ENCODE results near the gene FOXS1. TPM values are rescaled to one million over a fixed set of nuclear protein-coding genes. Genes with fewer than 3 reads are reported as not detected.
"Not testable (repeated sequence)": the region's sequence is repeated elsewhere in the genome, so short reads cannot be mapped to it uniquely, and the experiment has no call there.

Gene FOXS1
- total RNA-seq, 1 donor from 2014 or later: not detected

GRCh38 chr20:31840906-31841816 lies 4.2 kb downstream of the FOXS1 start:
- no peak for DNase-seq (ENCODE audit: low spot score)

- no peak for DNase-seq (ENCODE audit: low spot score)
Observed at GRCh38 chr20:31839782-31840487, 5.5 kb downstream of the FOXS1 start.

GRCh38 chr20:31838646-31839292 lies 6.6 kb downstream of the FOXS1 start:
- DNase-seq (ENCODE audit: low spot score): no peak

GRCh38 chr20:31837896-31838397 lies 7.5 kb downstream of the FOXS1 start:
- no peak for DNase-seq (ENCODE audit: low spot score)

GRCh38 chr20:31836853-31837608 lies 8.4 kb downstream of the FOXS1 start:
- DNase-seq (ENCODE audit: low spot score): no peak

- DNase-seq (ENCODE audit: low spot score): no peak
Observed at GRCh38 chr20:31835977-31836852, 9.2 kb downstream of the FOXS1 start.

- DNase-seq (ENCODE audit: low spot score): no peak
Observed at GRCh38 chr20:31835554-31835953, 9.8 kb downstream of the FOXS1 start.

- no peak for DNase-seq (ENCODE audit: low spot score)
Observed at GRCh38 chr20:31833931-31834521, 11.4 kb downstream of the FOXS1 start.

- DNase-seq (ENCODE audit: low spot score): no peak
Observed at GRCh38 chr20:31833130-31833930, 12.1 kb downstream of the FOXS1 start.

- no peak for DNase-seq (ENCODE audit: low spot score)
Observed at GRCh38 chr20:31831771-31832306, 13.6 kb downstream of the FOXS1 start.

- DNase-seq (ENCODE audit: low spot score): no peak
Observed at GRCh38 chr20:31831211-31831610, 14.2 kb downstream of the FOXS1 start.

- no peak for DNase-seq (ENCODE audit: low spot score)
Observed at GRCh38 chr20:31830406-31830981, 14.9 kb downstream of the FOXS1 start.

- no peak for DNase-seq (ENCODE audit: low spot score)
Observed at GRCh38 chr20:31829731-31830130, 15.7 kb downstream of the FOXS1 start.

GRCh38 chr20:31828016-31828415 lies 17.4 kb downstream of the FOXS1 start:
- not testable (repeated sequence) for DNase-seq (ENCODE audit: low spot score)

GRCh38 chr20:31827059-31827458 lies 18.3 kb downstream of the FOXS1 start:
- DNase-seq (ENCODE audit: low spot score): no peak

- DNase-seq (ENCODE audit: low spot score): no peak
Observed at GRCh38 chr20:31826074-31826473, 19.3 kb downstream of the FOXS1 start.

- no peak for DNase-seq (ENCODE audit: low spot score)
Observed at GRCh38 chr20:31824554-31825313, 20.7 kb downstream of the FOXS1 start.
